Nucleus accumbens (tissue), 56 donors: Measurements from ENCODE around the gene SOX11.

ENCODE experiments used
- DNase-seq, 56 donors: peaks; one replicate each; lab custom pipeline; 2025; lab: John Stamatoyannopoulos, UW

Gene SOX11

GRCh38 chr2:5691221-5691984 lies 781 bp upstream of the SOX11 start:
- peak in 19 of 56 donors; percentile 16 to 70 (median 43) for DNase-seq

- peak in 7 of 56 donors; percentile 16 to 55 (median 28) for DNase-seq
Observed at GRCh38 chr2:5692561-5693286, 540 bp downstream of the SOX11 start.

GRCh38 chr2:5693287-5694201 lies 1.4 kb downstream of the SOX11 start:
- peak in 15 of 56 donors; percentile 3 to 59 (median 32) for DNase-seq

GRCh38 chr2:5694306-5694705 lies 2.1 kb downstream of the SOX11 start:
- DNase-seq: no peak

- DNase-seq: peak in 20 of 56 donors; percentile 6 to 58 (median 36)
Observed at GRCh38 chr2:5695654-5696403, 3.6 kb downstream of the SOX11 start.

GRCh38 chr2:5696404-5696944 lies 4.3 kb downstream of the SOX11 start:
- peak in 19 of 56 donors; percentile 17 to 71 (median 49) for DNase-seq

- peak in 22 of 56 donors; percentile 12 to 71 (median 46) for DNase-seq
Observed at GRCh38 chr2:5696945-5697521, 4.8 kb downstream of the SOX11 start.

- DNase-seq: no peak
Observed at GRCh38 chr2:5697562-5697961, 5.4 kb downstream of the SOX11 start.

- DNase-seq: no peak
Observed at GRCh38 chr2:5698134-5698533, 6.0 kb downstream of the SOX11 start.

- DNase-seq: no peak
Observed at GRCh38 chr2:5699963-5700362, 7.8 kb downstream of the SOX11 start.

GRCh38 chr2:5700551-5700950 lies 8.4 kb downstream of the SOX11 start:
- DNase-seq: no peak

GRCh38 chr2:5701266-5701665 lies 9.1 kb downstream of the SOX11 start:
- DNase-seq: no peak

GRCh38 chr2:5703166-5703565 lies 11.0 kb downstream of the SOX11 start:
- DNase-seq: no peak

GRCh38 chr2:5705490-5705889 lies 13.3 kb downstream of the SOX11 start:
- DNase-seq: no peak

- DNase-seq: no peak
Observed at GRCh38 chr2:5706717-5707455, 14.7 kb downstream of the SOX11 start.

- no peak for DNase-seq
Observed at GRCh38 chr2:5710615-5711014, 18.4 kb downstream of the SOX11 start.

GRCh38 chr2:5713101-5713500 lies 20.9 kb downstream of the SOX11 start:
- DNase-seq: no peak

GRCh38 chr2:5719629-5720334 lies 27.6 kb downstream of the SOX11 start:
- DNase-seq: no peak
